WTC11 (cell line): ENCODE data around the gene CDCA5. TPM values are rescaled to one million over a fixed set of nuclear protein-coding genes. Genes with fewer than 3 reads are reported as not detected.

Source experiments
- ATAC-seq: fragments of 200-7000 bp; cut with Tn5 transposase; 2 replicates; pipeline ENCODE4 v1.10.0; 2021; ENCODE audit warnings: mild to moderate bottlenecking, moderate library complexity
- CTCF ChIA-PET: fragments of 300-600 bp; sonication (Branson Sonifier 250); formaldehyde crosslinking; loops from one replicate; lab custom pipeline; 2021; ENCODE audit warnings: antibody characterized with exemption; lab: Charles Lee
- POLR2A ChIA-PET: fragments of 350-600 bp; sonication (Branson Sonifier 250); formaldehyde crosslinking; loops from one replicate; lab custom pipeline; 2021; ENCODE audit warnings: antibody characterized with exemption; lab: Charles Lee
- DNase-seq: peaks from one replicate; pipeline ENCODE4 v3.0.0; 2021; ENCODE audit warnings: low spot score
- H3K27ac Mint-ChIP-seq: 2 replicates; pipeline ENCODE4 v1.8.0; 2021; ENCODE audit warnings: mixed read lengths
- H3K27me3 Mint-ChIP-seq: 2 replicates; pipeline ENCODE4 v1.8.0; 2021; ENCODE audit warnings: low read depth, mild to moderate bottlenecking, moderate library complexity, mixed read lengths
- H3K36me3 Mint-ChIP-seq: 2 replicates; pipeline ENCODE4 v1.8.0; 2021; ENCODE audit warnings: mixed read lengths
- H3K4me1 Mint-ChIP-seq: 2 replicates; pipeline ENCODE4 v1.8.0; 2022; ENCODE audit warnings: mixed read lengths
- H3K4me3 Mint-ChIP-seq: 2 replicates; pipeline ENCODE4 v1.8.0; 2021; ENCODE audit warnings: mild to moderate bottlenecking, moderate library complexity, mixed read lengths
- H3K9me3 Mint-ChIP-seq: 2 replicates; pipeline ENCODE4 v1.8.0; 2021; ENCODE audit warnings: mixed read lengths
- ETV6 ChIP-seq: sonication (generic); formaldehyde crosslinking; IDR thresholded peaks from 2 replicates; pipeline ENCODE4 v1.8.1; 2022; ENCODE audit warnings: mild to moderate bottlenecking, missing genetic modification reagents
- FOXJ3 ChIP-seq: sonication (generic); formaldehyde crosslinking; IDR thresholded peaks from 2 replicates; pipeline ENCODE4 v1.9.0; 2021; ENCODE audit warnings: missing genetic modification reagents, mild to moderate bottlenecking, borderline replicate concordance
- FOXK1 ChIP-seq: sonication (generic); formaldehyde crosslinking; IDR thresholded peaks from 2 replicates; pipeline ENCODE4 v1.8.0; 2022; ENCODE audit warnings: mild to moderate bottlenecking, moderate library complexity, missing genetic modification reagents
- HMGA2 ChIP-seq: fragments of 250-450 bp; sonication (Bioruptor Pico); IDR thresholded peaks from 2 replicates; pipeline ENCODE4 v1.4.0; 2021; ENCODE audit warnings: mild to moderate bottlenecking, moderate library complexity
- NR1H2 ChIP-seq: sonication (generic); formaldehyde crosslinking; IDR thresholded peaks from 2 replicates; pipeline ENCODE4 v1.9.0; 2021; ENCODE audit warnings: mild to moderate bottlenecking, moderate library complexity, missing genetic modification reagents
- NR3C1 ChIP-seq: sonication (generic); formaldehyde crosslinking; conservative IDR thresholded peaks from 2 replicates; pipeline ENCODE4 v1.8.1; 2023; ENCODE audit warnings: low read depth, mild to moderate bottlenecking, missing genetic modification reagents
- RELA ChIP-seq: sonication (generic); formaldehyde crosslinking; IDR thresholded peaks from 2 replicates; pipeline ENCODE4 v1.8.1; 2022; ENCODE audit warnings: missing genetic modification reagents, mild to moderate bottlenecking, borderline replicate concordance
- ZBTB21 ChIP-seq: sonication (generic); formaldehyde crosslinking; IDR thresholded peaks from 2 replicates; pipeline ENCODE4 v1.8.1; 2023; ENCODE audit warnings: mild to moderate bottlenecking, missing genetic modification reagents, borderline replicate concordance
- ZBTB43 ChIP-seq: sonication (generic); formaldehyde crosslinking; IDR thresholded peaks from 2 replicates; pipeline ENCODE4 v1.8.1; 2023; ENCODE audit warnings: mild to moderate bottlenecking, missing genetic modification reagents
- ZMAT4 ChIP-seq: fragments of 250-450 bp; sonication (Bioruptor Pico); IDR thresholded peaks from 2 replicates; pipeline ENCODE4 v1.9.0; 2021; ENCODE audit warnings: mild to moderate bottlenecking
- ZNF263 ChIP-seq: sonication (generic); formaldehyde crosslinking; IDR thresholded peaks from 2 replicates; pipeline ENCODE4 v1.8.1; 2022; ENCODE audit warnings: low read depth, mild to moderate bottlenecking, moderate library complexity, missing genetic modification reagents
- ZNF416 ChIP-seq: fragments of 250-450 bp; sonication (Bioruptor Pico); IDR thresholded peaks from 2 replicates; pipeline ENCODE4 v1.9.0; 2021; ENCODE audit warnings: mild to moderate bottlenecking, inconsistent platforms
- ZSCAN18 ChIP-seq: fragments of 250-450 bp; sonication (Bioruptor Pico); IDR thresholded peaks from 2 replicates; pipeline ENCODE4 v2.1.2; 2022; ENCODE audit warnings: mild to moderate bottlenecking, moderate library complexity
- total RNA-seq: library from RNA; stranded (reverse); gene quantifications from 3 replicates; pipeline ENCODE4 v1.2.3, GENCODE V29; 2021
- TF ChIP-seq, protein P1 (sequence below): fragments of 250-450 bp; sonication (Bioruptor Pico); IDR thresholded peaks from 2 replicates; pipeline ENCODE4 v1.9.0; 2021; ENCODE audit warnings: mild to moderate bottlenecking
- TF ChIP-seq, protein P2 (sequence below): sonication (generic); formaldehyde crosslinking; IDR thresholded peaks from 2 replicates; pipeline ENCODE4 v1.8.1; 2022; ENCODE audit warnings: mild to moderate bottlenecking, missing genetic modification reagents, moderate library complexity, borderline replicate concordance
- TF ChIP-seq, protein P3 (sequence below): sonication (generic); formaldehyde crosslinking; IDR thresholded peaks from 2 replicates; pipeline ENCODE4 v1.8.0; 2022; ENCODE audit warnings: mild to moderate bottlenecking, missing genetic modification reagents

Gene CDCA5
- total RNA-seq, 1 experiment from 2014 or later: 95.9 TPM

DNA sequence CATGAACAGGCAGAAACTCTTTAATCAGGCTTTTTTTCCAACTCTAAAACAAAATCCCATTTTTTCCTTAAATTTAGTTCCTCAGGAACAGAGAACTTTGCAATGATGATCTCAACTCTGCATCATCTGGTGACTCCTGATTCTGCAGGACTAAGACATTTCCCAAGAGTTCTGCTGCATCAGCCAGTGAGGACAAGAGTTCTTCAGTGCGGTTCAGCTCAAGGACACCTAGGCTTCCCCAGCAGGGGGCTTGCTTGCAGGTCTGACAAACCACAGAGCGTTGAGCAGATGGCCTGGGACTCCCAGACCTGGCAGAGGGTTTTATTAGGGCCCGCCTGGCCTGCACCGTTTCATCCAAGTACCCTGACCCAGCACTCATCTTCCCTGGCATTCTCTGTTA, 6.4 kb downstream of the CDCA5 start:
- DNase-seq (no peak), ATAC-seq (no peak)
- H3K27me3 Mint-ChIP-seq: no peaks in the 10 kb centered on the region
- no peak overlapping the region for H3K4me3 Mint-ChIP-seq
- H3K27ac Mint-ChIP-seq: no peak overlapping the region
- no peak for TF ChIP-seq NR1H2
- TF ChIP-seq FOXK1 (CRISPR knock-in tag): no peak
- no peak for TF ChIP-seq FOXJ3 (CRISPR knock-in tag)
- TF ChIP-seq ZBTB21 (CRISPR knock-in tag): no peak
- TF ChIP-seq ZSCAN18 (CRISPR knock-in tag): no peak
- peaks cover 8% of the 10 kb centered on the region for H3K4me1 Mint-ChIP-seq
- ChIA-PET POLR2A (interaction anchor here (0.6 kb wide), 1 partner anchor 208 kb away, joined by 3 read pairs; no protein-coding TSS in a partner anchor), CTCF (interaction anchor here (0.7 to 1.8 kb wide), 4 partner anchors 9 to 15 kb away, joined by 3 to 4 read pairs (median 3); a partner anchor contains a TSS)
- peaks cover 56% of the 10 kb centered on the region for H3K36me3 Mint-ChIP-seq
- H3K9me3 Mint-ChIP-seq: no peaks in the 10 kb centered on the region

DNA sequence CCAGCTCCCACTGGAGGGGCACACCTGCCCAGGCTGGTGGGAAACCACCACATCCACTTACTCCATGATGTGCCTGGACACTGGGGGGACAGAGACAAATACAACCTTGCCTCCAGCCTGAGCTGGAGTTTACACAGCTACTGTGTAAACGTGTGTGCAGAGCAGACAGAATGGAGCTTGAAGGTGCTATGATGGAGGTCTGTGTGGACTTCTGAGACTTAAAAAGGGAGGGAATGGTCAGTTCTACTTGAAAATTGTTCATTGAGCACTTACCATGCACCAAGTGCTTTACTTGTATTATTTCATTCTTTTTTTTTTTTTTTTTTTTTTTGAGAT, 11.2 kb downstream of the CDCA5 start:
- Mint-ChIP-seq H3K4me3 (no peak overlapping the region), H3K9me3 (no peaks in the 10 kb centered on the region), H3K4me1 (peaks cover 5% of the 10 kb centered on the region), H3K27ac (peak overlapping the region; percentile 25; the same call in 1 of the 2 replicates)
- POLR2A ChIA-PET: no interaction called here
- CTCF ChIA-PET: no interaction called here
- TF ChIP-seq ZNF263 (no peak), ZBTB21 (CRISPR knock-in tag) (no peak)
- TF ChIP-seq, all 79 proteins: peak for 0
- DNase-seq: no peak
- ATAC-seq: no peak
- no peaks in the 10 kb centered on the region for H3K27me3 Mint-ChIP-seq
- peaks cover 19% of the 10 kb centered on the region for H3K36me3 Mint-ChIP-seq

DNA sequence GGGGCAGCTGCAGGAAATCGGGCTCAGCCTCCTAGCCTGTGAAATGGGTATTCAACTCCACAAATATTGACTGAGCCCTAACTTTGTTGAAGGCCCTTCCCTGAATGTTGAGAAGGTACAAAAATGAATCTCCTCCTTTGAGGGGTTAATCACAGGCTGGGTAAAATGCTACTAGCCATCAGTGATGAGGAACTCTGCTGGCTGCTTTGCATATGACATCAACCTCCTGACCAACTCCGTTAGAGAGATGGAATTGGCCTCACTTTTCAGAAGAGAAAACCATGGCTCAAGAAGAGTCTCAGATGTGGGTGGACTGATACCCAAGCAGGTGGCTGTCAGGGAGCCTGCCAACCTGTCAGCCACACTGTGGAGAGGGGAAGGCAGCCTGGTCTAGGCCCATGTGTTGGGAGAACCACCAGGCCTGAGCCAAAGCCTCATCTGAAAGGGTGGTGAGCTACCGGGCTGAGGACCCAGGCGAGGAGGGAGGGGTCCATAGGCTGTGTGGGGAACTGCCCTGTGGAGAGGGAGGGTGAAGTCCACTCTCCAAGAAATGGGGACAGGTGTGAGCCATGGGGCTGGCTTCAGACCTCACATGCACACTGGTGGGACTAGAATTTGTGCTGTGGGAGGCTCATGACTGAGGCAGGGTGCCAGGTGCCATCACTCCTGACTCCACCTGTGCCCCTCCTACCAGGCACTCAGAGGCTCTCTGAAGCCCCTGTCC, 11.8 kb downstream of the CDCA5 start:
- H3K27ac Mint-ChIP-seq: peak overlapping the region; percentile 25; the same call in 1 of the 2 replicates
- ChIA-PET POLR2A (no interaction called here), CTCF (no interaction called here)
- ATAC-seq: no peak
- peaks cover 14% of the 10 kb centered on the region for H3K36me3 Mint-ChIP-seq
- no peaks in the 10 kb centered on the region for H3K9me3 Mint-ChIP-seq
- H3K4me3 Mint-ChIP-seq: no peak overlapping the region
- DNase-seq: no peak
- H3K27me3 Mint-ChIP-seq: no peaks in the 10 kb centered on the region
- H3K4me1 Mint-ChIP-seq: peaks cover 10% of the 10 kb centered on the region
- TF ChIP-seq ZNF416 (no peak), FOXK1 (CRISPR knock-in tag) (no peak), NR3C1 (CRISPR knock-in tag) (no peak), HMGA2 (CRISPR knock-in tag) (no peak), ZBTB43 (CRISPR knock-in tag) (no peak), FOXJ3 (CRISPR knock-in tag) (no peak), ETV6 (CRISPR knock-in tag) (no peak), ZBTB21 (CRISPR knock-in tag) (no peak), ZMAT4 (CRISPR knock-in tag) (no peak), RELA (CRISPR knock-in tag) (no peak)
- TF ChIP-seq, protein P1, sequence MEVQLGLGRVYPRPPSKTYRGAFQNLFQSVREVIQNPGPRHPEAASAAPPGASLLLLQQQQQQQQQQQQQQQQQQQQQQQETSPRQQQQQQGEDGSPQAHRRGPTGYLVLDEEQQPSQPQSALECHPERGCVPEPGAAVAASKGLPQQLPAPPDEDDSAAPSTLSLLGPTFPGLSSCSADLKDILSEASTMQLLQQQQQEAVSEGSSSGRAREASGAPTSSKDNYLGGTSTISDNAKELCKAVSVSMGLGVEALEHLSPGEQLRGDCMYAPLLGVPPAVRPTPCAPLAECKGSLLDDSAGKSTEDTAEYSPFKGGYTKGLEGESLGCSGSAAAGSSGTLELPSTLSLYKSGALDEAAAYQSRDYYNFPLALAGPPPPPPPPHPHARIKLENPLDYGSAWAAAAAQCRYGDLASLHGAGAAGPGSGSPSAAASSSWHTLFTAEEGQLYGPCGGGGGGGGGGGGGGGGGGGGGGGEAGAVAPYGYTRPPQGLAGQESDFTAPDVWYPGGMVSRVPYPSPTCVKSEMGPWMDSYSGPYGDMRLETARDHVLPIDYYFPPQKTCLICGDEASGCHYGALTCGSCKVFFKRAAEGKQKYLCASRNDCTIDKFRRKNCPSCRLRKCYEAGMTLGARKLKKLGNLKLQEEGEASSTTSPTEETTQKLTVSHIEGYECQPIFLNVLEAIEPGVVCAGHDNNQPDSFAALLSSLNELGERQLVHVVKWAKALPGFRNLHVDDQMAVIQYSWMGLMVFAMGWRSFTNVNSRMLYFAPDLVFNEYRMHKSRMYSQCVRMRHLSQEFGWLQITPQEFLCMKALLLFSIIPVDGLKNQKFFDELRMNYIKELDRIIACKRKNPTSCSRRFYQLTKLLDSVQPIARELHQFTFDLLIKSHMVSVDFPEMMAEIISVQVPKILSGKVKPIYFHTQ (CRISPR knock-in tag): no peak
- TF ChIP-seq, protein P2, sequence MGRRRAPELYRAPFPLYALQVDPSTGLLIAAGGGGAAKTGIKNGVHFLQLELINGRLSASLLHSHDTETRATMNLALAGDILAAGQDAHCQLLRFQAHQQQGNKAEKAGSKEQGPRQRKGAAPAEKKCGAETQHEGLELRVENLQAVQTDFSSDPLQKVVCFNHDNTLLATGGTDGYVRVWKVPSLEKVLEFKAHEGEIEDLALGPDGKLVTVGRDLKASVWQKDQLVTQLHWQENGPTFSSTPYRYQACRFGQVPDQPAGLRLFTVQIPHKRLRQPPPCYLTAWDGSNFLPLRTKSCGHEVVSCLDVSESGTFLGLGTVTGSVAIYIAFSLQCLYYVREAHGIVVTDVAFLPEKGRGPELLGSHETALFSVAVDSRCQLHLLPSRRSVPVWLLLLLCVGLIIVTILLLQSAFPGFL (CRISPR knock-in tag): no peak
- TF ChIP-seq, protein P3, sequence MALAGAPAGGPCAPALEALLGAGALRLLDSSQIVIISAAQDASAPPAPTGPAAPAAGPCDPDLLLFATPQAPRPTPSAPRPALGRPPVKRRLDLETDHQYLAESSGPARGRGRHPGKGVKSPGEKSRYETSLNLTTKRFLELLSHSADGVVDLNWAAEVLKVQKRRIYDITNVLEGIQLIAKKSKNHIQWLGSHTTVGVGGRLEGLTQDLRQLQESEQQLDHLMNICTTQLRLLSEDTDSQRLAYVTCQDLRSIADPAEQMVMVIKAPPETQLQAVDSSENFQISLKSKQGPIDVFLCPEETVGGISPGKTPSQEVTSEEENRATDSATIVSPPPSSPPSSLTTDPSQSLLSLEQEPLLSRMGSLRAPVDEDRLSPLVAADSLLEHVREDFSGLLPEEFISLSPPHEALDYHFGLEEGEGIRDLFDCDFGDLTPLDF (CRISPR knock-in tag): no peak
